22Rv1 (cell line): Measurements from ENCODE around the gene GABRG3.

Experiments used
- ZFX ChIP-seq: fragments of 450-650 bp; IDR thresholded peaks from 2 replicates; pipeline ENCODE4 v1.6.1; 2017; ENCODE audit warnings: antibody characterized with exemption, borderline replicate concordance
- TF ChIP-seq, protein P1 (sequence below): fragments of 450-650 bp; IDR thresholded peaks from 2 replicates; pipeline ENCODE4 v1.5.1; 2017; ENCODE audit warnings: mild to moderate bottlenecking

DNA sequence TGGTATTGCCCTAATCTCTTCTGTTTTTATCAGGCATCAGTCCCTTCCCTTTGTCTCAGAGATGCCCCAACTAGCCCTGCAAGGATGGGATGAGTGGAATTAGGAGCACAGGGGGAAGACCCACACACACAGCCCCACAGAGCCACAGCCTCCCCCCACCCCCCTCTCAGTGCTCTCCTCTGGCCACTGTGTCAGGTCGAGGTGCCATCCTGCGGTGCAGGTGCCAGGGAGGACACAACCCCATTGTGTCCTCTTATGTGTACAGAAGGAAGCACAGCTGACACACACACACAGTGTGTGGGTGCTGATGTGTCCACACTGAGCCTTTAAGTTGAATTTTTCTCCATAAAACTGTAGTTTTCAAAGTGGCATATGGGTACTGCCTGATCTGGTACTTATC lies 593.7 kb downstream of the GABRG3 start:
- TF ChIP-seq, protein P1, sequence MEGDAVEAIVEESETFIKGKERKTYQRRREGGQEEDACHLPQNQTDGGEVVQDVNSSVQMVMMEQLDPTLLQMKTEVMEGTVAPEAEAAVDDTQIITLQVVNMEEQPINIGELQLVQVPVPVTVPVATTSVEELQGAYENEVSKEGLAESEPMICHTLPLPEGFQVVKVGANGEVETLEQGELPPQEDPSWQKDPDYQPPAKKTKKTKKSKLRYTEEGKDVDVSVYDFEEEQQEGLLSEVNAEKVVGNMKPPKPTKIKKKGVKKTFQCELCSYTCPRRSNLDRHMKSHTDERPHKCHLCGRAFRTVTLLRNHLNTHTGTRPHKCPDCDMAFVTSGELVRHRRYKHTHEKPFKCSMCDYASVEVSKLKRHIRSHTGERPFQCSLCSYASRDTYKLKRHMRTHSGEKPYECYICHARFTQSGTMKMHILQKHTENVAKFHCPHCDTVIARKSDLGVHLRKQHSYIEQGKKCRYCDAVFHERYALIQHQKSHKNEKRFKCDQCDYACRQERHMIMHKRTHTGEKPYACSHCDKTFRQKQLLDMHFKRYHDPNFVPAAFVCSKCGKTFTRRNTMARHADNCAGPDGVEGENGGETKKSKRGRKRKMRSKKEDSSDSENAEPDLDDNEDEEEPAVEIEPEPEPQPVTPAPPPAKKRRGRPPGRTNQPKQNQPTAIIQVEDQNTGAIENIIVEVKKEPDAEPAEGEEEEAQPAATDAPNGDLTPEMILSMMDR, result no peak
- no peak for TF ChIP-seq ZFX
